Panc1 (cell line): ENCODE measurements around the gene PARVB. TPM values are rescaled to one million over a fixed set of nuclear protein-coding genes. Genes with fewer than 3 reads are reported as not detected.

Experiments
- ATAC-seq: fragments of 200-7000 bp; cut with Tn5 transposase; 2 replicates; pipeline ENCODE4 v1.9.1; 2020; ENCODE audit warnings: mild to moderate bottlenecking, moderate library complexity
- BruUV-seq: library from RNA; stranded (reverse); fragments of 400-500 nt; replicated peaks from 2 replicates; lab custom pipeline; 2021; lab: Mats Ljungman, UMichigan
- CTCF ChIA-PET: fragments of 300-600 bp; sonication (Branson Sonifier 250); formaldehyde crosslinking; loops from one replicate; lab custom pipeline; 2022; ENCODE audit warnings: antibody characterized with exemption; lab: Charles Lee
- POLR2A ChIA-PET: fragments of 300-600 bp; sonication (Branson Sonifier 250); formaldehyde crosslinking; loops from one replicate; lab custom pipeline; 2022; ENCODE audit warnings: antibody characterized with exemption; lab: Charles Lee
- DNase-seq: peaks from one replicate; pipeline ENCODE4 v3.0.0-alpha.2; 2010; ENCODE audit warnings: low read depth, low spot score
- H3K27ac ChIP-seq: 2 replicates; pipeline ENCODE4 v1.5.1; 2011; ENCODE audit warnings: mild to moderate bottlenecking, low read length, inconsistent platforms
- H3K27me3 ChIP-seq: fragments of 200-500 bp; sonication (Bioruptor generic); 2 replicates; pipeline ENCODE4 v1.6.0; 2014; ENCODE audit warnings: low read length, inconsistent platforms; ENCODE audit not compliant: control insufficient read depth, insufficient read depth
- H3K36me3 ChIP-seq: fragments of 200-500 bp; sonication (Bioruptor generic); 2 replicates; pipeline ENCODE4 v1.5.1; 2014; ENCODE audit warnings: inconsistent platforms, mild to moderate bottlenecking, low read length, moderate library complexity; ENCODE audit not compliant: control insufficient read depth, insufficient read depth
- H3K4me1 ChIP-seq: 2 replicates; pipeline ENCODE4 v1.5.1; 2011; ENCODE audit warnings: inconsistent platforms, mild to moderate bottlenecking, low read length, moderate library complexity; ENCODE audit not compliant: control insufficient read depth, insufficient read depth
- H3K4me3 ChIP-seq, 2 experiments: 2 replicates each; pipeline ENCODE4 v1.5.1; 2011 to 2012; ENCODE audit warnings: low read depth in 2 of 2, low read length in 2 of 2, mild to moderate bottlenecking in 2 of 2, inconsistent platforms in 1 of 2, moderate library complexity in 1 of 2
- H3K9me3 ChIP-seq: fragments of 200-500 bp; sonication (Bioruptor generic); 2 replicates; pipeline ENCODE4 v1.5.1; 2014; ENCODE audit warnings: low read depth, mild to moderate bottlenecking, inconsistent platforms, low read length, moderate library complexity; ENCODE audit not compliant: control insufficient read depth, insufficient read depth
- POLR2AphosphoS5 ChIP-seq: IDR thresholded peaks from 2 replicates; pipeline ENCODE4 v1.6.1; 2012; ENCODE audit warnings: mild to moderate bottlenecking, low read depth, low read length, moderate library complexity
- SIN3A ChIP-seq: IDR thresholded peaks from 2 replicates; pipeline ENCODE4 v1.6.1; 2012; ENCODE audit warnings: low read depth, mild to moderate bottlenecking, low read length, moderate library complexity, borderline replicate concordance; ENCODE audit not compliant: insufficient read depth
- TCF7L2 ChIP-seq: IDR thresholded peaks from 2 replicates; pipeline ENCODE4 v1.6.1; 2011; ENCODE audit warnings: mild to moderate bottlenecking, low read depth, low read length, inconsistent platforms
- in situ Hi-C: cut with HindIII; loops from 2 replicates; pipeline ENCODE4 v1.10.0; 2016; ENCODE audit warnings: low sequenced_read_pairs, low pct_unique_long_range_greater_than_20kb
- intact Hi-C: fragments of 100-400 bp; cut with micrococcal nuclease; formaldehyde crosslinking; loops from one replicate; pipeline ENCODE4 v1.10.0; 2022; ENCODE audit not compliant: unreplicated experiment
- total RNA-seq: library from RNA; stranded (reverse); gene quantifications from one replicate; pipeline ENCODE4 v1.2.1, GENCODE V29; 2021; ENCODE audit not compliant: unreplicated experiment
- TF ChIP-seq, protein P1 (sequence below): fragments of 450-650 bp; IDR thresholded peaks from 2 replicates; pipeline ENCODE4 v1.5.1; 2017; ENCODE audit warnings: mild to moderate bottlenecking
- TF ChIP-seq, protein P2 (sequence below), 2 experiments: IDR thresholded peaks; 2 replicates each; pipeline ENCODE4 v1.6.1; 2011 to 2012; ENCODE audit warnings: low read depth in 2 of 2, control low read depth in 1 of 2, low read length in 1 of 2, mild to moderate bottlenecking in 1 of 2, moderate library complexity in 1 of 2; ENCODE audit not compliant: insufficient read depth in 1 of 2

PARVB gene
- total RNA-seq, 1 experiment from 2014 or later = 28.1 TPM

DNA sequence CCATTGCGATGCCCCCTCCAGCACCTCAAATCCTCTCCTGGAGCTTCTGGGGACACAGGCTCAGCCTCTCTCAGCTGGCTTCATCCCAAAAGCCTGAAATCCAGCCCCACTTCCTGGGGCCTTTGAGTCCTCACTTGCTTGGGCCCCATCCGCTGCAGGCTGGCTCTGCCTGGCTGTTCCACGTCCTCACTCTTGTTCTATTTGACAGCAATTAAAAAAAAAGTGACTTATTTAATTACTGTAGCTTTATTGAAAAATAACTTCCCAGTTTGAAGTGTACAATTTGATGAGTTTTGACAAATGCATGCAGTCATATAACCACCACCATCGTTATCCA, 183.8 kb downstream of the PARVB start:
- in situ Hi-C loops = no loop called here
- H3K9me3 ChIP-seq = no peaks in the 10 kb centered on the region
- TF ChIP-seq TCF7L2 (no peak), SIN3A (no peak), POLR2AphosphoS5 (no peak)
- TF ChIP-seq, protein P1, sequence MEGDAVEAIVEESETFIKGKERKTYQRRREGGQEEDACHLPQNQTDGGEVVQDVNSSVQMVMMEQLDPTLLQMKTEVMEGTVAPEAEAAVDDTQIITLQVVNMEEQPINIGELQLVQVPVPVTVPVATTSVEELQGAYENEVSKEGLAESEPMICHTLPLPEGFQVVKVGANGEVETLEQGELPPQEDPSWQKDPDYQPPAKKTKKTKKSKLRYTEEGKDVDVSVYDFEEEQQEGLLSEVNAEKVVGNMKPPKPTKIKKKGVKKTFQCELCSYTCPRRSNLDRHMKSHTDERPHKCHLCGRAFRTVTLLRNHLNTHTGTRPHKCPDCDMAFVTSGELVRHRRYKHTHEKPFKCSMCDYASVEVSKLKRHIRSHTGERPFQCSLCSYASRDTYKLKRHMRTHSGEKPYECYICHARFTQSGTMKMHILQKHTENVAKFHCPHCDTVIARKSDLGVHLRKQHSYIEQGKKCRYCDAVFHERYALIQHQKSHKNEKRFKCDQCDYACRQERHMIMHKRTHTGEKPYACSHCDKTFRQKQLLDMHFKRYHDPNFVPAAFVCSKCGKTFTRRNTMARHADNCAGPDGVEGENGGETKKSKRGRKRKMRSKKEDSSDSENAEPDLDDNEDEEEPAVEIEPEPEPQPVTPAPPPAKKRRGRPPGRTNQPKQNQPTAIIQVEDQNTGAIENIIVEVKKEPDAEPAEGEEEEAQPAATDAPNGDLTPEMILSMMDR = no peak
- TF ChIP-seq, protein P2, sequence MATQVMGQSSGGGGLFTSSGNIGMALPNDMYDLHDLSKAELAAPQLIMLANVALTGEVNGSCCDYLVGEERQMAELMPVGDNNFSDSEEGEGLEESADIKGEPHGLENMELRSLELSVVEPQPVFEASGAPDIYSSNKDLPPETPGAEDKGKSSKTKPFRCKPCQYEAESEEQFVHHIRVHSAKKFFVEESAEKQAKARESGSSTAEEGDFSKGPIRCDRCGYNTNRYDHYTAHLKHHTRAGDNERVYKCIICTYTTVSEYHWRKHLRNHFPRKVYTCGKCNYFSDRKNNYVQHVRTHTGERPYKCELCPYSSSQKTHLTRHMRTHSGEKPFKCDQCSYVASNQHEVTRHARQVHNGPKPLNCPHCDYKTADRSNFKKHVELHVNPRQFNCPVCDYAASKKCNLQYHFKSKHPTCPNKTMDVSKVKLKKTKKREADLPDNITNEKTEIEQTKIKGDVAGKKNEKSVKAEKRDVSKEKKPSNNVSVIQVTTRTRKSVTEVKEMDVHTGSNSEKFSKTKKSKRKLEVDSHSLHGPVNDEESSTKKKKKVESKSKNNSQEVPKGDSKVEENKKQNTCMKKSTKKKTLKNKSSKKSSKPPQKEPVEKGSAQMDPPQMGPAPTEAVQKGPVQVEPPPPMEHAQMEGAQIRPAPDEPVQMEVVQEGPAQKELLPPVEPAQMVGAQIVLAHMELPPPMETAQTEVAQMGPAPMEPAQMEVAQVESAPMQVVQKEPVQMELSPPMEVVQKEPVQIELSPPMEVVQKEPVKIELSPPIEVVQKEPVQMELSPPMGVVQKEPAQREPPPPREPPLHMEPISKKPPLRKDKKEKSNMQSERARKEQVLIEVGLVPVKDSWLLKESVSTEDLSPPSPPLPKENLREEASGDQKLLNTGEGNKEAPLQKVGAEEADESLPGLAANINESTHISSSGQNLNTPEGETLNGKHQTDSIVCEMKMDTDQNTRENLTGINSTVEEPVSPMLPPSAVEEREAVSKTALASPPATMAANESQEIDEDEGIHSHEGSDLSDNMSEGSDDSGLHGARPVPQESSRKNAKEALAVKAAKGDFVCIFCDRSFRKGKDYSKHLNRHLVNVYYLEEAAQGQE (IDR thresholded peaks at IDR 0.05; ENCODE audit: insufficient read depth in 1 of 2, low read depth in 2 of 2, low read length in 1 of 2) = no peak
- intact Hi-C loops = no loop called here
- no peak overlapping the region for H3K27ac ChIP-seq
- H3K4me3 ChIP-seq = no peak overlapping the region
- no peaks in the 10 kb centered on the region for H3K27me3 ChIP-seq
- ATAC-seq = no peak
- no TSS peak for BruUV-seq
- CTCF ChIA-PET = interaction anchor here (0.6 kb wide), 1 partner anchor 8 kb away, joined by 4 read pairs; no protein-coding TSS in a partner anchor
- H3K4me1 ChIP-seq = no peaks in the 10 kb centered on the region
- no peak for DNase-seq
- POLR2A ChIA-PET = no interaction called here
- H3K36me3 ChIP-seq = no peaks in the 10 kb centered on the region

DNA sequence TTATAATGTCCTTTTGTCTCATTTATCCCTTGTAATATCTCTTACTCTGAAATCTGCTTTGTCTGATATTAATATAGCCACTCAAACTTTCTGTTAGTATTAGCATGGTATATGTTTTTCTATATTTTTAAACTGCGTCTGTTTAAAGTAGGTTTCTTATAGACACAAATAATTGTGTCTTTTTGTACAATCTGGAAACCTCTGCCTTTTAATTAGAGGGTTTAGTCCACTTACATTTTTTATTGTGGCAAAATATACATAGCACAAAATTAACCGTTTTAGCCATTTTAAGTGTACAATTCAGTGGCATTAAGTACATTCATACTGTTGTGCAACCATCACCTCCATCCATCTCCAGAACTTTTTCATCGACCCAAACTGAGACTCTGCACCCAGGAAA, 185.2 kb downstream of the PARVB start:
- no peaks in the 10 kb centered on the region for H3K36me3 ChIP-seq
- H3K4me1 ChIP-seq = no peaks in the 10 kb centered on the region
- POLR2A ChIA-PET = no interaction called here
- no peaks in the 10 kb centered on the region for H3K27me3 ChIP-seq
- TF ChIP-seq POLR2AphosphoS5 (no peak), SIN3A (no peak), TCF7L2 (no peak)
- TF ChIP-seq, protein P1 = no peak
- TF ChIP-seq, protein P2 (IDR thresholded peaks at IDR 0.05; ENCODE audit: insufficient read depth in 1 of 2, low read depth in 2 of 2, low read length in 1 of 2) = no peak
- BruUV-seq = no TSS peak
- no peaks in the 10 kb centered on the region for H3K9me3 ChIP-seq
- H3K27ac ChIP-seq = no peak overlapping the region
- DNase-seq = no peak
- intact Hi-C loops (no loop called here), in situ Hi-C loops (no loop called here)
- CTCF ChIA-PET = no interaction called here
- ATAC-seq = no peak
- H3K4me3 ChIP-seq = no peak overlapping the region
